ENCODE data around the gene CFAP299. TPM values are rescaled to one million over a fixed set of nuclear protein-coding genes. Genes with fewer than 3 reads are reported as not detected.

Gene CFAP299
- total RNA-seq, 2 experiments from 2014 or later: 0.63 to 3.7 TPM

- Histone ChIP-seq H3K79me2 (ENCODE audit: insufficient read depth, low read depth, low read length) (no peaks in the 10 kb centered on the region), H3K4me3 (ENCODE audit: low read depth, low read length, poor library complexity, severe bottlenecking) (no peak overlapping the region), H3K36me3 (ENCODE audit: insufficient read depth, low read length) (peaks cover 3% of the 10 kb centered on the region; the same call in 1 of the 2 replicates), H4K20me1 (ENCODE audit: insufficient read depth, low read length) (no peaks in the 10 kb centered on the region), H3K9me3 (ENCODE audit: low read length) (no peaks in the 10 kb centered on the region), H2AFZ (ENCODE audit: low read length) (no peak overlapping the region), H3K27ac (ENCODE audit: low read depth, low read length, poor library complexity, severe bottlenecking) (no peak overlapping the region), H3K4me1 (ENCODE audit: insufficient read depth, low read length, poor library complexity, severe bottlenecking) (peaks cover 6% of the 10 kb centered on the region), H3K9me2 (ENCODE audit: insufficient read depth, low read length) (no peaks in the 10 kb centered on the region), H3K4me2 (ENCODE audit: low read length) (no peak overlapping the region)
- ChIA-PET CTCF (ENCODE audit: unreplicated experiment) (no interaction called here), POLR2A (interaction anchor here (0.7 to 2.2 kb wide), 5 partner anchors 14 to 1780 kb away, joined by 3 to 8 read pairs (median 4); no protein-coding TSS in a partner anchor)
- BruUV-seq (replicated peaks): no TSS peak
- TF ChIP-seq EZH2phosphoT487 (IDR thresholded peaks at IDR 0.05; ENCODE audit: borderline replicate concordance, low read depth, low read length) (no peak), CTCF (conservative IDR thresholded peaks at IDR 0.05; ENCODE audit: low read length) (no peak)
- no peak for DNase-seq (ENCODE audit: low spot score)
- intact Hi-C loops (cut with micrococcal nuclease; ENCODE audit: unreplicated experiment): no loop called here
These were observed 180.0 kb downstream of the CFAP299 start for GRCh38 chr4:80515496-80515895.

- H3K9me2 ChIP-seq (ENCODE audit: insufficient read depth, low read length): no peaks in the 10 kb centered on the region
- H3K27ac ChIP-seq (ENCODE audit: low read depth, low read length, poor library complexity, severe bottlenecking): no peak overlapping the region
- POLR2A ChIA-PET: no interaction called here
- H3K79me2 ChIP-seq (ENCODE audit: insufficient read depth, low read depth, low read length): no peaks in the 10 kb centered on the region
- no TSS peak for BruUV-seq (replicated peaks)
- H3K4me1 ChIP-seq (ENCODE audit: insufficient read depth, low read length, poor library complexity, severe bottlenecking): peaks cover 16% of the 10 kb centered on the region
- peak; percentile 63 for DNase-seq (ENCODE audit: low spot score)
- H2AFZ ChIP-seq (ENCODE audit: low read length): no peak overlapping the region
- intact Hi-C loops (cut with micrococcal nuclease; ENCODE audit: unreplicated experiment): no loop called here
- H3K9me3 ChIP-seq (ENCODE audit: low read length): no peaks in the 10 kb centered on the region
- no peaks in the 10 kb centered on the region for H4K20me1 ChIP-seq (ENCODE audit: insufficient read depth, low read length)
- CTCF ChIA-PET (ENCODE audit: unreplicated experiment): no interaction called here
- H3K4me3 ChIP-seq (ENCODE audit: low read depth, low read length, poor library complexity, severe bottlenecking): no peak overlapping the region
- 0 out of 2 replicates have a peak overlapping the region, but pooled peaks have one; percentile 21 for H3K4me2 ChIP-seq (ENCODE audit: low read length)
- TF ChIP-seq CTCF (conservative IDR thresholded peaks at IDR 0.05; ENCODE audit: low read length) (no peak), EZH2phosphoT487 (IDR thresholded peaks at IDR 0.05; ENCODE audit: borderline replicate concordance, low read depth, low read length) (no peak)
- H3K36me3 ChIP-seq (ENCODE audit: insufficient read depth, low read length): no peaks in the 10 kb centered on the region; the same call in 1 of the 2 replicates
These were observed 185.9 kb downstream of the CFAP299 start for GRCh38 chr4:80521438-80521837.

- BruUV-seq (replicated peaks): no TSS peak
- CTCF ChIA-PET (ENCODE audit: unreplicated experiment): no interaction called here
These were observed 191.2 kb downstream of the CFAP299 start for GRCh38 chr4:80526697-80527096.

More at GRCh38 chr4:80526697-80527096, 191.2 kb downstream of the CFAP299 start:
- Histone ChIP-seq H2AFZ (ENCODE audit: low read length) (no peak overlapping the region), H3K27ac (ENCODE audit: low read depth, low read length, poor library complexity, severe bottlenecking) (no peak overlapping the region), H3K4me1 (ENCODE audit: insufficient read depth, low read length, poor library complexity, severe bottlenecking) (peaks cover 3% of the 10 kb centered on the region), H3K79me2 (ENCODE audit: insufficient read depth, low read depth, low read length) (no peaks in the 10 kb centered on the region), H4K20me1 (ENCODE audit: insufficient read depth, low read length) (no peaks in the 10 kb centered on the region), H3K36me3 (ENCODE audit: insufficient read depth, low read length) (no peaks in the 10 kb centered on the region; the same call in 1 of the 2 replicates), H3K4me2 (ENCODE audit: low read length) (no peak overlapping the region), H3K9me3 (ENCODE audit: low read length) (no peaks in the 10 kb centered on the region; the same call in 1 of the 2 replicates), H3K4me3 (ENCODE audit: low read depth, low read length, poor library complexity, severe bottlenecking) (no peak overlapping the region), H3K9me2 (ENCODE audit: insufficient read depth, low read length) (no peaks in the 10 kb centered on the region)
- POLR2A ChIA-PET: interaction anchor here (0.5 to 1.5 kb wide), 5 partner anchors 11 to 1922 kb away, joined by 3 to 4 read pairs (median 3); no protein-coding TSS in a partner anchor
- no peak for DNase-seq (ENCODE audit: low spot score)
- intact Hi-C loops (cut with micrococcal nuclease; ENCODE audit: unreplicated experiment): no loop called here
- TF ChIP-seq EZH2phosphoT487 (IDR thresholded peaks at IDR 0.05; ENCODE audit: borderline replicate concordance, low read depth, low read length) (no peak), CTCF (conservative IDR thresholded peaks at IDR 0.05; ENCODE audit: low read length) (no peak)
